HEK293 (cell line): ENCODE results near the gene TADA3.
A peak's percentile ranks its signal among the peaks of the same experiment; 100 is the strongest.

Experiments
- CTCF ChIA-PET: fragments of 350-600 bp; formaldehyde crosslinking; extraction: SDS; loops from one replicate; lab custom pipeline; 2021; ENCODE audit warnings: antibody characterized with exemption; lab: Yijun Ruan, JAX
- POLR2A ChIA-PET: fragments of 300-600 bp; formaldehyde crosslinking; extraction: SDS; loops from one replicate; lab custom pipeline; 2020; ENCODE audit warnings: antibody characterized with exemption, inconsistent platforms; lab: Yijun Ruan, JAX
- H3K27ac ChIP-seq: fragments of 200-500 bp; sonication (Bioruptor generic); 2 replicates; pipeline ENCODE4 v1.5.1; 2014; ENCODE audit warnings: low read depth, low read length, control low read depth, inconsistent platforms; ENCODE audit errors: extremely low read depth
- H3K36me3 ChIP-seq, 2 experiments: fragments of 200-500 bp in 1 of 2; sonication (Bioruptor generic) in 1 of 2; 1 replicate in 1 of 2; 2 replicates in 1 of 2; pipeline ENCODE4 v1.5.1; 2014 to 2017; ENCODE audit warnings: inconsistent platforms in 2 of 2, low read length in 2 of 2; ENCODE audit not compliant: control insufficient read depth in 2 of 2, insufficient read depth in 1 of 2
- H3K4me1 ChIP-seq: fragments of 200-500 bp; sonication (Bioruptor generic); 2 replicates; pipeline ENCODE4 v1.5.1; 2014; ENCODE audit warnings: mild to moderate bottlenecking, low read length, inconsistent platforms; ENCODE audit not compliant: control insufficient read depth, insufficient read depth
- H3K4me3 ChIP-seq: 2 replicates; pipeline ENCODE4 v1.5.1; 2011; ENCODE audit warnings: low read depth, mild to moderate bottlenecking, control low read depth, low read length, moderate library complexity
- H3K9me3 ChIP-seq: fragments of 200-500 bp; sonication (Bioruptor generic); 2 replicates; pipeline ENCODE4 v1.5.1; 2014; ENCODE audit warnings: low read depth, low read length, inconsistent platforms; ENCODE audit not compliant: control insufficient read depth, insufficient read depth
- KLF10 ChIP-seq: fragments of 450-650 bp; IDR thresholded peaks from 2 replicates; pipeline ENCODE4 v1.5.1; 2018; ENCODE audit warnings: missing biosample characterization, mild to moderate bottlenecking, missing genetic modification characterization
- RBAK ChIP-seq: fragments of 450-650 bp; formaldehyde crosslinking; IDR thresholded peaks from 2 replicates; pipeline ENCODE4 v1.5.1; 2016; ENCODE audit warnings: missing biosample characterization, missing genetic modification characterization
- SCRT2 ChIP-seq: fragments of 450-650 bp; formaldehyde crosslinking; IDR thresholded peaks from 2 replicates; pipeline ENCODE4 v1.5.1; 2016; ENCODE audit warnings: missing biosample characterization, missing genetic modification characterization
- TCF7L2 ChIP-seq: IDR thresholded peaks from 2 replicates; pipeline ENCODE4 v1.6.1; 2011; ENCODE audit warnings: low read depth, mild to moderate bottlenecking, inconsistent platforms, low read length, moderate library complexity, borderline replicate concordance
- YY2 ChIP-seq: fragments of 450-650 bp; formaldehyde crosslinking; IDR thresholded peaks from 2 replicates; pipeline ENCODE4 v1.5.1; 2016; ENCODE audit warnings: missing biosample characterization, missing genetic modification characterization
- ZNF26 ChIP-seq: fragments of 450-650 bp; formaldehyde crosslinking; IDR thresholded peaks from 2 replicates; pipeline ENCODE4 v1.5.1; 2016; ENCODE audit warnings: missing biosample characterization, missing genetic modification characterization
- ZNF311 ChIP-seq: fragments of 450-650 bp; formaldehyde crosslinking; IDR thresholded peaks from 2 replicates; pipeline ENCODE4 v1.5.1; 2017; ENCODE audit warnings: missing biosample characterization, missing genetic modification characterization, borderline replicate concordance
- ZNF341 ChIP-seq: fragments of 450-650 bp; formaldehyde crosslinking; IDR thresholded peaks from 2 replicates; pipeline ENCODE4; 2016; ENCODE audit warnings: low read depth, missing biosample characterization, missing genetic modification characterization
- ZNF362 ChIP-seq: fragments of 450-650 bp; formaldehyde crosslinking; IDR thresholded peaks from 2 replicates; pipeline ENCODE4 v1.5.1; 2016; ENCODE audit warnings: missing biosample characterization, missing genetic modification characterization
- ZNF510 ChIP-seq: fragments of 450-650 bp; formaldehyde crosslinking; IDR thresholded peaks from 2 replicates; pipeline ENCODE4 v1.5.1; 2018; ENCODE audit warnings: mild to moderate bottlenecking, missing genetic modification characterization, missing biosample characterization; ENCODE audit not compliant: insufficient replicate concordance
- ZNF561 ChIP-seq: fragments of 450-650 bp; IDR thresholded peaks from 2 replicates; pipeline ENCODE4 v1.5.1; 2018; ENCODE audit warnings: missing biosample characterization, missing genetic modification characterization, borderline replicate concordance
- ZNF623 ChIP-seq: fragments of 450-650 bp; formaldehyde crosslinking; IDR thresholded peaks from 2 replicates; pipeline ENCODE4 v1.5.1; 2016; ENCODE audit warnings: missing biosample characterization, missing genetic modification characterization
- ZNF660 ChIP-seq: fragments of 450-650 bp; IDR thresholded peaks from 2 replicates; pipeline ENCODE4 v1.5.1; 2018; ENCODE audit warnings: missing biosample characterization, mild to moderate bottlenecking, missing genetic modification characterization
- ZNF664 ChIP-seq: fragments of 450-650 bp; formaldehyde crosslinking; IDR thresholded peaks from 2 replicates; pipeline ENCODE4 v1.5.1; 2016; ENCODE audit warnings: missing biosample characterization, missing genetic modification characterization
- ZNF670 ChIP-seq: fragments of 450-650 bp; formaldehyde crosslinking; IDR thresholded peaks from 2 replicates; pipeline ENCODE4 v1.5.1; 2016; ENCODE audit warnings: missing biosample characterization, missing genetic modification characterization, low read depth
- ZNF707 ChIP-seq: fragments of 450-650 bp; formaldehyde crosslinking; IDR thresholded peaks from 2 replicates; pipeline ENCODE4 v1.5.1; 2016; ENCODE audit warnings: missing biosample characterization, missing genetic modification characterization
- TF ChIP-seq, protein P1 (sequence below): fragments of 450-650 bp; formaldehyde crosslinking; IDR thresholded peaks from 2 replicates; pipeline ENCODE4 v1.5.1; 2016; ENCODE audit warnings: missing biosample characterization, missing genetic modification characterization, low read depth
- TF ChIP-seq, protein P2 (sequence below): fragments of 450-650 bp; formaldehyde crosslinking; IDR thresholded peaks from 2 replicates; pipeline ENCODE4 v1.5.1; 2016; ENCODE audit warnings: missing biosample characterization, missing genetic modification characterization, borderline replicate concordance
- TF ChIP-seq, protein P3 (sequence below): fragments of 450-650 bp; formaldehyde crosslinking; IDR thresholded peaks from 2 replicates; pipeline ENCODE4 v1.5.1; 2017; ENCODE audit warnings: missing biosample characterization, missing genetic modification characterization

TADA3 gene

GRCh38 chr3:9761919-9762318 lies 30.4 kb downstream of the TADA3 start:
- Histone ChIP-seq H3K9me3 (no peaks in the 10 kb centered on the region), H3K4me1 (no peaks in the 10 kb centered on the region), H3K4me3 (no peak overlapping the region), H3K27ac (no peak overlapping the region), H3K36me3 (peaks cover 16 to 78% of the 10 kb centered on the region in 2 experiments; a peak in 2 of 3 replicates)
- ChIA-PET CTCF (interaction anchor here (1.5 kb wide), 1 partner anchor 259 kb away, joined by 3 read pairs; no protein-coding TSS in a partner anchor), POLR2A (no interaction called here)
- TF ChIP-seq, protein P1, sequence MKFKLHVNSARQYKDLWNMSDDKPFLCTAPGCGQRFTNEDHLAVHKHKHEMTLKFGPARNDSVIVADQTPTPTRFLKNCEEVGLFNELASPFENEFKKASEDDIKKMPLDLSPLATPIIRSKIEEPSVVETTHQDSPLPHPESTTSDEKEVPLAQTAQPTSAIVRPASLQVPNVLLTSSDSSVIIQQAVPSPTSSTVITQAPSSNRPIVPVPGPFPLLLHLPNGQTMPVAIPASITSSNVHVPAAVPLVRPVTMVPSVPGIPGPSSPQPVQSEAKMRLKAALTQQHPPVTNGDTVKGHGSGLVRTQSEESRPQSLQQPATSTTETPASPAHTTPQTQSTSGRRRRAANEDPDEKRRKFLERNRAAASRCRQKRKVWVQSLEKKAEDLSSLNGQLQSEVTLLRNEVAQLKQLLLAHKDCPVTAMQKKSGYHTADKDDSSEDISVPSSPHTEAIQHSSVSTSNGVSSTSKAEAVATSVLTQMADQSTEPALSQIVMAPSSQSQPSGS (tag by site-specific recombination): no peak
- peak; percentile 92 for TF ChIP-seq ZNF664 (tag by site-specific recombination)

GRCh38 chr3:9760779-9761505 lies 31.3 kb downstream of the TADA3 start:
- CTCF ChIA-PET: interaction anchor here (0.8 kb wide), 1 partner anchor 9 kb away, joined by 3 read pairs; the partner anchor contains the start of gene CAMK1
- H3K27ac ChIP-seq: no peak overlapping the region
- no peaks in the 10 kb centered on the region for H3K9me3 ChIP-seq
- POLR2A ChIA-PET: interaction anchor here (0.6 to 0.7 kb wide), 2 partner anchors 51 to 52 kb away, joined by 3 to 4 read pairs; no protein-coding TSS in a partner anchor
- no peak for TF ChIP-seq ZNF510 (tag by site-specific recombination)
- no peak for TF ChIP-seq ZNF341 (tag by site-specific recombination)
- TF ChIP-seq SCRT2 (tag by site-specific recombination): peak; percentile 31; the same call in 1 of the 2 replicates
- TF ChIP-seq ZNF623 (tag by site-specific recombination): peak; percentile 91
- H3K36me3 ChIP-seq: peaks cover 16 to 80% of the 10 kb centered on the region in 2 experiments; a peak in 2 of 3 replicates
- H3K4me3 ChIP-seq: no peak overlapping the region
- no peaks in the 10 kb centered on the region for H3K4me1 ChIP-seq

DNA sequence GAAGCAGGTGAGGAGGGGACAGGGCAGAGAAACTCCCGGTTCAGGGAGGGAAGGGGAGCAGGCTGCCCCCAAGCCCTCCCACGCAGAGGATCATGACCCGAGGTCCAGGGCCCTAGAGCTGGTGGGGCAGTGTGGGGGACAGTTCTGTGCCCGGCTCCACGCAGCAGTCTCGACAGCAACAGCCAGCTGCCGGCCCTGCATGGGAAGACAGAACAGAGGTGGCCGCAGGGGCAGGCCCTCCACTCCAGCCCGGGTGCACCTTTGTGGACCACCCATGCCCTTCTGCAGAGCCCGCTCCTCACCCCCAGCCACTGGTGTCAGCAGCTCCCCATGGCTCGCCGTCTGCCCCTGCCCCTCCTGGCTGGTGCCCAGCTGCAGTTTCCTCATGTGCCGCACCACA lies 34.8 kb downstream of the TADA3 start:
- Histone ChIP-seq H3K4me1 (no peaks in the 10 kb centered on the region), H3K27ac (no peak overlapping the region), H3K4me3 (no peak overlapping the region), H3K9me3 (no peaks in the 10 kb centered on the region), H3K36me3 (peaks cover 11 to 79% of the 10 kb centered on the region in 2 experiments; a peak in 2 of 3 replicates)
- ChIA-PET POLR2A (no interaction called here), CTCF (interaction anchor here (0.7 kb wide), 1 partner anchor 215 kb away, joined by 3 read pairs; no protein-coding TSS in a partner anchor)
- no peak for TF ChIP-seq ZNF561 (tag by site-specific recombination)
- no peak for TF ChIP-seq TCF7L2
- no peak for TF ChIP-seq ZNF670
- TF ChIP-seq ZNF660: no peak
- TF ChIP-seq KLF10 (tag by site-specific recombination): no peak
- TF ChIP-seq ZNF707 (tag by site-specific recombination): no peak
- no peak for TF ChIP-seq ZNF26 (tag by site-specific recombination)
- TF ChIP-seq, protein P2, sequence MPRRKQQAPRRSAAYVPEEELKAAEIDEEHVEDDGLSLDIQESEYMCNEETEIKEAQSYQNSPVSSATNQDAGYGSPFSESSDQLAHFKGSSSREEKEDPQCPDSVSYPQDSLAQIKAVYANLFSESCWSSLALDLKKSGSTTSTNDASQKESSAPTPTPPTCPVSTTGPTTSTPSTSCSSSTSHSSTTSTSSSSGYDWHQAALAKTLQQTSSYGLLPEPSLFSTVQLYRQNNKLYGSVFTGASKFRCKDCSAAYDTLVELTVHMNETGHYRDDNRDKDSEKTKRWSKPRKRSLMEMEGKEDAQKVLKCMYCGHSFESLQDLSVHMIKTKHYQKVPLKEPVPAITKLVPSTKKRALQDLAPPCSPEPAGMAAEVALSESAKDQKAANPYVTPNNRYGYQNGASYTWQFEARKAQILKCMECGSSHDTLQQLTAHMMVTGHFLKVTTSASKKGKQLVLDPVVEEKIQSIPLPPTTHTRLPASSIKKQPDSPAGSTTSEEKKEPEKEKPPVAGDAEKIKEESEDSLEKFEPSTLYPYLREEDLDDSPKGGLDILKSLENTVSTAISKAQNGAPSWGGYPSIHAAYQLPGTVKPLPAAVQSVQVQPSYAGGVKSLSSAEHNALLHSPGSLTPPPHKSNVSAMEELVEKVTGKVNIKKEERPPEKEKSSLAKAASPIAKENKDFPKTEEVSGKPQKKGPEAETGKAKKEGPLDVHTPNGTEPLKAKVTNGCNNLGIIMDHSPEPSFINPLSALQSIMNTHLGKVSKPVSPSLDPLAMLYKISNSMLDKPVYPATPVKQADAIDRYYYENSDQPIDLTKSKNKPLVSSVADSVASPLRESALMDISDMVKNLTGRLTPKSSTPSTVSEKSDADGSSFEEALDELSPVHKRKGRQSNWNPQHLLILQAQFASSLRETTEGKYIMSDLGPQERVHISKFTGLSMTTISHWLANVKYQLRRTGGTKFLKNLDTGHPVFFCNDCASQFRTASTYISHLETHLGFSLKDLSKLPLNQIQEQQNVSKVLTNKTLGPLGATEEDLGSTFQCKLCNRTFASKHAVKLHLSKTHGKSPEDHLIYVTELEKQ (tag by site-specific recombination): no peak
- TF ChIP-seq ZNF311 (tag by site-specific recombination): no peak
- TF ChIP-seq, protein P3, sequence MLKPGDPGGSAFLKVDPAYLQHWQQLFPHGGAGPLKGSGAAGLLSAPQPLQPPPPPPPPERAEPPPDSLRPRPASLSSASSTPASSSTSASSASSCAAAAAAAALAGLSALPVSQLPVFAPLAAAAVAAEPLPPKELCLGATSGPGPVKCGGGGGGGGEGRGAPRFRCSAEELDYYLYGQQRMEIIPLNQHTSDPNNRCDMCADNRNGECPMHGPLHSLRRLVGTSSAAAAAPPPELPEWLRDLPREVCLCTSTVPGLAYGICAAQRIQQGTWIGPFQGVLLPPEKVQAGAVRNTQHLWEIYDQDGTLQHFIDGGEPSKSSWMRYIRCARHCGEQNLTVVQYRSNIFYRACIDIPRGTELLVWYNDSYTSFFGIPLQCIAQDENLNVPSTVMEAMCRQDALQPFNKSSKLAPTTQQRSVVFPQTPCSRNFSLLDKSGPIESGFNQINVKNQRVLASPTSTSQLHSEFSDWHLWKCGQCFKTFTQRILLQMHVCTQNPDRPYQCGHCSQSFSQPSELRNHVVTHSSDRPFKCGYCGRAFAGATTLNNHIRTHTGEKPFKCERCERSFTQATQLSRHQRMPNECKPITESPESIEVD (tag by site-specific recombination): no peak
- no peak for TF ChIP-seq ZNF362
- no peak for TF ChIP-seq RBAK (tag by site-specific recombination)
- no peak for TF ChIP-seq YY2 (tag by site-specific recombination)
